ENCODE data around the gene CLTCL1.

- TF ChIP-seq CTCF (IDR thresholded peaks at IDR 0.05), result no peak
- TF ChIP-seq POLR2A (IDR thresholded peaks at IDR 0.05), result no peak
These were observed 158.7 kb downstream of the CLTCL1 start for GRCh38 chr22:19132693-19133400.
